ENCODE results near the gene TUBB2B. TPM values are rescaled to one million over a fixed set of nuclear protein-coding genes. Genes with fewer than 3 reads are reported as not detected.

TUBB2B gene
- total RNA-seq, 1 donor from 2014 or later = 144 TPM

DNA sequence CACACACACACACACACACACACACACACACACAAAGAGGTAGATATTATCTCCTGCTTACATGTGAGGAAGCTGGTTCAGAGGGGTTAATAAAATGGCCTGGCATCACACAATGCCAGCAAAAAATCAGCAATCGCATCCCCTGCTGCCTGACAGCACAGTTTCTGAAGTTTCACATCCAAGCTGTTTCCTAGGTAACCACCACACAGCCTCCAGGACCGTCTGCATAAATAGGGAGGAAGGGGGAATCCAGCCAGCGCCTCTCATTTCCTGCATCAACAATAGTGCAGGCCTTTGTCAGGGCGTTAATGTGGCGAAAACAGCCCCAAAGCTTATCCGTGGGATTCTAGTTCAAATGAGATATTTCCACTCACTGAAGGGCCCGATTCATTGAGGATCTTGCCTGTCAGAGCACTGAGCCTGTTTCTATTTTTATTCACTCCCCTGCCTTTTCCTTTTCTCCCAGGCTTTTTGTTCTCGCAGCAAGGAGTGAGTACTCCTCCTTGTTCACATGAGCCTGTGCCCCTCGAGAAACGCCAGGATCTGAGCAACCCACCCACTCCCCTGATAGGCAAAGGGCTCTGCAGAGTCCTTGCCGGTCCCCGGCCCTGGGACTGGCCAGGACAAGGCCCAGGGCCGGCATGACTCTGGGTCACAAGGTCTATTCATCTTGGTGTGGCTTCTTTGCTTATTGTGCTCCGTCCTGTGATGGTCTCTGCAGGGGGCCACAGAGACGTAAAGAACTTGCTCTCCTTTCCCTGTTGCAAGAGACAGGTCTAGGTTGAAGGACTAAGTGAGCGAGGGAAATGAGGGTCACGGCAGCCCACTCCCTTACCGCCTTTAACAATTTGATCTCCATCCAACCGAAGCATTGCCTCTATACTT lies 32.7 kb downstream of the TUBB2B start:
- FAIRE-seq (no peak), DNase-seq (ENCODE audit: low read depth) (peak; percentile 70)
- peaks cover 4% of the 10 kb centered on the region for H3K9me3 Mint-ChIP-seq (ENCODE audit: unreplicated experiment)

DNA sequence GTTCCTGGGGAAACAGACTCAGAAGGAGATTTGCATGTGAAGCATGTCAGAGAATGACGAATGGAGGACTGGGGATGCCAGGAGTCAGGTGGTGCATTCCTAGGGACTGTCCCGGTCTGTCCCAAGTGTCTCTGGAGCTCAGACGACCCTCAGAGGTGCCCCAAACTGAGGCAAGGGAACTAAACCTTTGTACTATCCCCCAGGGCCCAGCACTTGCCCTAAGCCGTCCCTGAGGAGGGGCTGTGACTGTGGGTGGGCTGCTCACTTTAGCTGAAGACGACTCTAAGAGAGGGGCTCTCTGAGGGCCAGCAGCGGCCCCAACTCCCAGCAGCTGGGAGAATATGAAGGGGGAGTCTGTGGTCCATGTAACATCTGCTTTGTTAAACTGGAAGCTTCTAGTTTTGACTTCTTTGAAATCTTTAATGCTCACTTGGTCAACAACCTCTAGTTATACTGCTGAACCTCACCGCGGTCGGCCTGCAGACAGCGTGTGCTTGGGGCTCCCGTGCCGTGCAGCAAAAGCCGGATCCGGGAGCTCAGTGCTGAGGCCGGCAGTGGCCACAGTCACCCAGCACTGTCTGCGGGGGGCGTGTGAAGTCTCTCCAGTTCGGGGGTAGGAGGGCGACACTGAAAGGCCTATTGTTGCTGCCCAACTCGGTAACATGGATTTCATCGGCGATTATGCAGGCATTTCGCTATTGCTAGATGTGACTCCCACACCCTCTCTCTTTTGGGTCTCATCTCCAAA lies 34.2 kb downstream of the TUBB2B start:
- peaks cover 6% of the 10 kb centered on the region for H3K4me1 Mint-ChIP-seq (ENCODE audit: low read depth, unreplicated experiment)
- no peak overlapping the region for H3K27ac ChIP-seq (ENCODE audit: low read depth, low read length)
- peak overlapping the region; percentile 15 for H3K4me2 ChIP-seq (ENCODE audit: low read length)
- no peak for DNase-seq (ENCODE audit: low read depth)
- H3K4me1 ChIP-seq (ENCODE audit: insufficient read depth, low read length) = peaks cover 17% of the 10 kb centered on the region
- no peaks in the 10 kb centered on the region for H3K9me3 ChIP-seq (ENCODE audit: insufficient read depth, low read depth, low read length)
- H3K9me3 Mint-ChIP-seq (ENCODE audit: unreplicated experiment) = no peaks in the 10 kb centered on the region
- H2AFZ ChIP-seq (ENCODE audit: low read depth, low read length) = peak overlapping the region; percentile 81
- H3K27ac Mint-ChIP-seq (ENCODE audit: unreplicated experiment) = peak overlapping the region; percentile 34
- H3K27me3 ChIP-seq (ENCODE audit: insufficient read depth, low read length) = no peaks in the 10 kb centered on the region
- H4K20me1 ChIP-seq (ENCODE audit: insufficient read depth, low read length) = no peaks in the 10 kb centered on the region
- no peaks in the 10 kb centered on the region for H3K36me3 ChIP-seq (ENCODE audit: insufficient read depth, low read length)
- H3K27me3 Mint-ChIP-seq (ENCODE audit: low read depth, unreplicated experiment) = no peaks in the 10 kb centered on the region
- no peaks in the 10 kb centered on the region for H3K36me3 Mint-ChIP-seq (ENCODE audit: low read depth, unreplicated experiment)
- H3K9ac ChIP-seq (ENCODE audit: low read length) = no peak overlapping the region
- H3K79me2 ChIP-seq (ENCODE audit: insufficient read depth, low read length) = no peaks in the 10 kb centered on the region
- no peak overlapping the region for H3K4me3 ChIP-seq (ENCODE audit: insufficient read depth, low read depth, low read length)
- TF ChIP-seq EZH2 (IDR thresholded peaks at IDR 0.05; ENCODE audit: insufficient read depth, low read length) = no peak
- TF ChIP-seq, protein P1, sequence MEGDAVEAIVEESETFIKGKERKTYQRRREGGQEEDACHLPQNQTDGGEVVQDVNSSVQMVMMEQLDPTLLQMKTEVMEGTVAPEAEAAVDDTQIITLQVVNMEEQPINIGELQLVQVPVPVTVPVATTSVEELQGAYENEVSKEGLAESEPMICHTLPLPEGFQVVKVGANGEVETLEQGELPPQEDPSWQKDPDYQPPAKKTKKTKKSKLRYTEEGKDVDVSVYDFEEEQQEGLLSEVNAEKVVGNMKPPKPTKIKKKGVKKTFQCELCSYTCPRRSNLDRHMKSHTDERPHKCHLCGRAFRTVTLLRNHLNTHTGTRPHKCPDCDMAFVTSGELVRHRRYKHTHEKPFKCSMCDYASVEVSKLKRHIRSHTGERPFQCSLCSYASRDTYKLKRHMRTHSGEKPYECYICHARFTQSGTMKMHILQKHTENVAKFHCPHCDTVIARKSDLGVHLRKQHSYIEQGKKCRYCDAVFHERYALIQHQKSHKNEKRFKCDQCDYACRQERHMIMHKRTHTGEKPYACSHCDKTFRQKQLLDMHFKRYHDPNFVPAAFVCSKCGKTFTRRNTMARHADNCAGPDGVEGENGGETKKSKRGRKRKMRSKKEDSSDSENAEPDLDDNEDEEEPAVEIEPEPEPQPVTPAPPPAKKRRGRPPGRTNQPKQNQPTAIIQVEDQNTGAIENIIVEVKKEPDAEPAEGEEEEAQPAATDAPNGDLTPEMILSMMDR (IDR thresholded peaks at IDR 0.05; ENCODE audit: insufficient read depth, low read depth, low read length) = no peak
- FAIRE-seq = no peak
- no peak overlapping the region for H3K4me3 Mint-ChIP-seq (ENCODE audit: unreplicated experiment)

More for the DNA sequence above, 32.7 kb downstream of the TUBB2B start:
- Histone ChIP-seq H3K27ac (ENCODE audit: low read depth, low read length) (peak overlapping the region; percentile 59), H3K4me1 (ENCODE audit: insufficient read depth, low read length) (peaks cover 17% of the 10 kb centered on the region), H3K9me3 (ENCODE audit: insufficient read depth, low read depth, low read length) (no peaks in the 10 kb centered on the region), H3K36me3 (ENCODE audit: insufficient read depth, low read length) (no peaks in the 10 kb centered on the region), H3K9ac (ENCODE audit: low read length) (peak overlapping the region; percentile 71), H3K27me3 (ENCODE audit: insufficient read depth, low read length) (no peaks in the 10 kb centered on the region), H4K20me1 (ENCODE audit: insufficient read depth, low read length) (no peaks in the 10 kb centered on the region), H3K4me2 (ENCODE audit: low read length) (peak overlapping the region; percentile 77), H3K79me2 (ENCODE audit: insufficient read depth, low read length) (no peaks in the 10 kb centered on the region), H2AFZ (ENCODE audit: low read depth, low read length) (peak overlapping the region; percentile 76), H3K4me3 (ENCODE audit: insufficient read depth, low read depth, low read length) (peak overlapping the region; percentile 14)
- TF ChIP-seq, protein P1 (IDR thresholded peaks at IDR 0.05; ENCODE audit: insufficient read depth, low read depth, low read length) = no peak
- TF ChIP-seq EZH2 (IDR thresholded peaks at IDR 0.05; ENCODE audit: insufficient read depth, low read length) = no peak
- H3K36me3 Mint-ChIP-seq (ENCODE audit: low read depth, unreplicated experiment) = no peaks in the 10 kb centered on the region
- peaks cover 6% of the 10 kb centered on the region for H3K4me1 Mint-ChIP-seq (ENCODE audit: low read depth, unreplicated experiment)
- no peaks in the 10 kb centered on the region for H3K27me3 Mint-ChIP-seq (ENCODE audit: low read depth, unreplicated experiment)
- H3K27ac Mint-ChIP-seq (ENCODE audit: unreplicated experiment) = no peak overlapping the region
- H3K4me3 Mint-ChIP-seq (ENCODE audit: unreplicated experiment) = no peak overlapping the region
